Panc1 (cell line): ENCODE data around the gene IGF2BP1. TPM values are rescaled to one million over a fixed set of nuclear protein-coding genes. Genes with fewer than 3 reads are reported as not detected.
"Not testable (repeated sequence)": the region's sequence is repeated elsewhere in the genome, so short reads cannot be mapped to it uniquely, and the experiment has no call there.

Experiments
- ATAC-seq: fragments of 200-7000 bp; cut with Tn5 transposase; 2 replicates; pipeline ENCODE4 v1.9.1; 2020; ENCODE audit warnings: mild to moderate bottlenecking, moderate library complexity
- BruUV-seq: library from RNA; stranded (reverse); fragments of 400-500 nt; replicated peaks from 2 replicates; lab custom pipeline; 2021; lab: Mats Ljungman, UMichigan
- CTCF ChIA-PET: fragments of 300-600 bp; sonication (Branson Sonifier 250); formaldehyde crosslinking; loops from one replicate; lab custom pipeline; 2022; ENCODE audit warnings: antibody characterized with exemption; lab: Charles Lee
- POLR2A ChIA-PET: fragments of 300-600 bp; sonication (Branson Sonifier 250); formaldehyde crosslinking; loops from one replicate; lab custom pipeline; 2022; ENCODE audit warnings: antibody characterized with exemption; lab: Charles Lee
- DNase-seq: peaks from one replicate; pipeline ENCODE4 v3.0.0-alpha.2; 2010; ENCODE audit warnings: low read depth, low spot score
- H3K27ac ChIP-seq: 2 replicates; pipeline ENCODE4 v1.5.1; 2011; ENCODE audit warnings: mild to moderate bottlenecking, low read length, inconsistent platforms
- H3K27me3 ChIP-seq: fragments of 200-500 bp; sonication (Bioruptor generic); 2 replicates; pipeline ENCODE4 v1.6.0; 2014; ENCODE audit warnings: low read length, inconsistent platforms; ENCODE audit not compliant: control insufficient read depth, insufficient read depth
- H3K36me3 ChIP-seq: fragments of 200-500 bp; sonication (Bioruptor generic); 2 replicates; pipeline ENCODE4 v1.5.1; 2014; ENCODE audit warnings: inconsistent platforms, mild to moderate bottlenecking, low read length, moderate library complexity; ENCODE audit not compliant: control insufficient read depth, insufficient read depth
- H3K4me1 ChIP-seq: 2 replicates; pipeline ENCODE4 v1.5.1; 2011; ENCODE audit warnings: inconsistent platforms, mild to moderate bottlenecking, low read length, moderate library complexity; ENCODE audit not compliant: control insufficient read depth, insufficient read depth
- H3K4me3 ChIP-seq, 2 experiments: 2 replicates each; pipeline ENCODE4 v1.5.1; 2011 to 2012; ENCODE audit warnings: low read depth in 2 of 2, low read length in 2 of 2, mild to moderate bottlenecking in 2 of 2, inconsistent platforms in 1 of 2, moderate library complexity in 1 of 2
- H3K9me3 ChIP-seq: fragments of 200-500 bp; sonication (Bioruptor generic); 2 replicates; pipeline ENCODE4 v1.5.1; 2014; ENCODE audit warnings: low read depth, mild to moderate bottlenecking, inconsistent platforms, low read length, moderate library complexity; ENCODE audit not compliant: control insufficient read depth, insufficient read depth
- POLR2AphosphoS5 ChIP-seq: IDR thresholded peaks from 2 replicates; pipeline ENCODE4 v1.6.1; 2012; ENCODE audit warnings: mild to moderate bottlenecking, low read depth, low read length, moderate library complexity
- SIN3A ChIP-seq: IDR thresholded peaks from 2 replicates; pipeline ENCODE4 v1.6.1; 2012; ENCODE audit warnings: low read depth, mild to moderate bottlenecking, low read length, moderate library complexity, borderline replicate concordance; ENCODE audit not compliant: insufficient read depth
- TCF7L2 ChIP-seq: IDR thresholded peaks from 2 replicates; pipeline ENCODE4 v1.6.1; 2011; ENCODE audit warnings: mild to moderate bottlenecking, low read depth, low read length, inconsistent platforms
- in situ Hi-C: cut with HindIII; loops from 2 replicates; pipeline ENCODE4 v1.10.0; 2016; ENCODE audit warnings: low sequenced_read_pairs, low pct_unique_long_range_greater_than_20kb
- intact Hi-C: fragments of 100-400 bp; cut with micrococcal nuclease; formaldehyde crosslinking; loops from one replicate; pipeline ENCODE4 v1.10.0; 2022; ENCODE audit not compliant: unreplicated experiment
- total RNA-seq: library from RNA; stranded (reverse); gene quantifications from one replicate; pipeline ENCODE4 v1.2.1, GENCODE V29; 2021; ENCODE audit not compliant: unreplicated experiment
- TF ChIP-seq, protein P1 (sequence below), 2 experiments: IDR thresholded peaks; 2 replicates each; pipeline ENCODE4 v1.6.1; 2011 to 2012; ENCODE audit warnings: low read depth in 2 of 2, control low read depth in 1 of 2, low read length in 1 of 2, mild to moderate bottlenecking in 1 of 2, moderate library complexity in 1 of 2; ENCODE audit not compliant: insufficient read depth in 1 of 2
- TF ChIP-seq, protein P2 (sequence below): fragments of 450-650 bp; IDR thresholded peaks from 2 replicates; pipeline ENCODE4 v1.5.1; 2017; ENCODE audit warnings: mild to moderate bottlenecking

The IGF2BP1 gene
- total RNA-seq, 1 experiment from 2014 or later = 109 TPM

DNA sequence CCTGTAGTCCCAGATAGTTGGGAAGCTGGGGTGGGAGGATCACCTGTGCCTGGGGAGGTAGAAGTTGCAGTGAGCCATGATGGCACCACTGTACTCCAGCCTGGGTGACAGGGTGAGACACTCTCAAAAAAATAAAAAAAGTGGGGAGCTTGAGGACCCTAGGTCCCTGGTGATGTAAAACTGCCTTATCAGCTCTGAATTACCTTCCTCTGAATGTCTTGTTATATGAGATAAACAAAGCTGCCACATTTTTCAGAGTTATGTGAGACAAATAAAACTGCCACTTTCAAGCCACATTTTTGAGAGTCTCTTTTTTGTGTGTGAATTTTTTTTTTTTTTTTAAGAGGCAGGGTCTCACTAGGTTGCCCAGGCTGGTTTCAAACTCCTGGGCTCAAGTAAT, 103.4 kb downstream of the IGF2BP1 start:
- H3K36me3 ChIP-seq = no peaks in the 10 kb centered on the region
- peaks cover 9% of the 10 kb centered on the region for H3K4me1 ChIP-seq
- no peak overlapping the region for H3K27ac ChIP-seq
- in situ Hi-C loops = no loop called here
- ATAC-seq = no peak
- intact Hi-C loops = no loop called here
- TF ChIP-seq SIN3A (no peak), POLR2AphosphoS5 (no peak), TCF7L2 (no peak)
- TF ChIP-seq, protein P1, sequence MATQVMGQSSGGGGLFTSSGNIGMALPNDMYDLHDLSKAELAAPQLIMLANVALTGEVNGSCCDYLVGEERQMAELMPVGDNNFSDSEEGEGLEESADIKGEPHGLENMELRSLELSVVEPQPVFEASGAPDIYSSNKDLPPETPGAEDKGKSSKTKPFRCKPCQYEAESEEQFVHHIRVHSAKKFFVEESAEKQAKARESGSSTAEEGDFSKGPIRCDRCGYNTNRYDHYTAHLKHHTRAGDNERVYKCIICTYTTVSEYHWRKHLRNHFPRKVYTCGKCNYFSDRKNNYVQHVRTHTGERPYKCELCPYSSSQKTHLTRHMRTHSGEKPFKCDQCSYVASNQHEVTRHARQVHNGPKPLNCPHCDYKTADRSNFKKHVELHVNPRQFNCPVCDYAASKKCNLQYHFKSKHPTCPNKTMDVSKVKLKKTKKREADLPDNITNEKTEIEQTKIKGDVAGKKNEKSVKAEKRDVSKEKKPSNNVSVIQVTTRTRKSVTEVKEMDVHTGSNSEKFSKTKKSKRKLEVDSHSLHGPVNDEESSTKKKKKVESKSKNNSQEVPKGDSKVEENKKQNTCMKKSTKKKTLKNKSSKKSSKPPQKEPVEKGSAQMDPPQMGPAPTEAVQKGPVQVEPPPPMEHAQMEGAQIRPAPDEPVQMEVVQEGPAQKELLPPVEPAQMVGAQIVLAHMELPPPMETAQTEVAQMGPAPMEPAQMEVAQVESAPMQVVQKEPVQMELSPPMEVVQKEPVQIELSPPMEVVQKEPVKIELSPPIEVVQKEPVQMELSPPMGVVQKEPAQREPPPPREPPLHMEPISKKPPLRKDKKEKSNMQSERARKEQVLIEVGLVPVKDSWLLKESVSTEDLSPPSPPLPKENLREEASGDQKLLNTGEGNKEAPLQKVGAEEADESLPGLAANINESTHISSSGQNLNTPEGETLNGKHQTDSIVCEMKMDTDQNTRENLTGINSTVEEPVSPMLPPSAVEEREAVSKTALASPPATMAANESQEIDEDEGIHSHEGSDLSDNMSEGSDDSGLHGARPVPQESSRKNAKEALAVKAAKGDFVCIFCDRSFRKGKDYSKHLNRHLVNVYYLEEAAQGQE (IDR thresholded peaks at IDR 0.05; ENCODE audit: insufficient read depth in 1 of 2, low read depth in 2 of 2, low read length in 1 of 2) = no peak
- TF ChIP-seq, protein P2, sequence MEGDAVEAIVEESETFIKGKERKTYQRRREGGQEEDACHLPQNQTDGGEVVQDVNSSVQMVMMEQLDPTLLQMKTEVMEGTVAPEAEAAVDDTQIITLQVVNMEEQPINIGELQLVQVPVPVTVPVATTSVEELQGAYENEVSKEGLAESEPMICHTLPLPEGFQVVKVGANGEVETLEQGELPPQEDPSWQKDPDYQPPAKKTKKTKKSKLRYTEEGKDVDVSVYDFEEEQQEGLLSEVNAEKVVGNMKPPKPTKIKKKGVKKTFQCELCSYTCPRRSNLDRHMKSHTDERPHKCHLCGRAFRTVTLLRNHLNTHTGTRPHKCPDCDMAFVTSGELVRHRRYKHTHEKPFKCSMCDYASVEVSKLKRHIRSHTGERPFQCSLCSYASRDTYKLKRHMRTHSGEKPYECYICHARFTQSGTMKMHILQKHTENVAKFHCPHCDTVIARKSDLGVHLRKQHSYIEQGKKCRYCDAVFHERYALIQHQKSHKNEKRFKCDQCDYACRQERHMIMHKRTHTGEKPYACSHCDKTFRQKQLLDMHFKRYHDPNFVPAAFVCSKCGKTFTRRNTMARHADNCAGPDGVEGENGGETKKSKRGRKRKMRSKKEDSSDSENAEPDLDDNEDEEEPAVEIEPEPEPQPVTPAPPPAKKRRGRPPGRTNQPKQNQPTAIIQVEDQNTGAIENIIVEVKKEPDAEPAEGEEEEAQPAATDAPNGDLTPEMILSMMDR = no peak
- BruUV-seq = no TSS peak
- no peak overlapping the region for H3K4me3 ChIP-seq
- ChIA-PET POLR2A (interaction anchor here (0.6 kb wide), 1 partner anchor 275 kb away, joined by 9 read pairs; no protein-coding TSS in a partner anchor), CTCF (no interaction called here)
- DNase-seq = no peak
- H3K27me3 ChIP-seq = no peaks in the 10 kb centered on the region
- no peaks in the 10 kb centered on the region for H3K9me3 ChIP-seq

DNA sequence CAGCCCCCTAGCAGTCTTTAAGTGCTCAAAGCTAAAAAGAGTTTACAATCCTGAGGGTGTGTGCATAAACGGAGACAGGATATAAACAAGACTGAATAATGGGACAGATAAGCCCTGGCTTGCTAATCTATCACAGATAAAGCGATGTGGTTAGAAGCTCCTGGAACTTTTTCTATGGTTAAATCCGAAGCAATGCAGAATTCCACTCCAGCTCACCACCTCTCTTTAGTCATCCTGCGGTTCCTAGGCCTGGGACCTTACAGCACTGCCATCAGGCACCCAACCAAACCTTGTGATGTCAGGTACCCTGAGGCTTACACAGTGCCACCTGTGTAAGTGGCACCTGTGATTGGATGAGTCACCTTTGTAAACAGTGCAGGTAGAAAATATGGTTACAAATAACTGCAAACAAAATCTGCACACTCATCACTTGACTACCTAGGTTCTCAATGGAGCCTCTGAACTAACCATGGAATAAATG, 103.9 kb downstream of the IGF2BP1 start:
- no peak for DNase-seq
- peak; percentile 56 for ATAC-seq
- POLR2A ChIA-PET = interaction anchor here (0.6 kb wide), 1 partner anchor 275 kb away, joined by 9 read pairs; no protein-coding TSS in a partner anchor
- H3K4me1 ChIP-seq = peaks cover 9% of the 10 kb centered on the region
- no peak for TF ChIP-seq POLR2AphosphoS5
- no peak for TF ChIP-seq TCF7L2
- no peak for TF ChIP-seq SIN3A
- H3K27me3 ChIP-seq = no peaks in the 10 kb centered on the region
- H3K27ac ChIP-seq = no peak overlapping the region
- H3K36me3 ChIP-seq = no peaks in the 10 kb centered on the region
- intact Hi-C loops = no loop called here
- BruUV-seq = no TSS peak
- H3K9me3 ChIP-seq = no peaks in the 10 kb centered on the region
- CTCF ChIA-PET = no interaction called here
- H3K4me3 ChIP-seq = no peak overlapping the region
- in situ Hi-C loops = no loop called here

DNA sequence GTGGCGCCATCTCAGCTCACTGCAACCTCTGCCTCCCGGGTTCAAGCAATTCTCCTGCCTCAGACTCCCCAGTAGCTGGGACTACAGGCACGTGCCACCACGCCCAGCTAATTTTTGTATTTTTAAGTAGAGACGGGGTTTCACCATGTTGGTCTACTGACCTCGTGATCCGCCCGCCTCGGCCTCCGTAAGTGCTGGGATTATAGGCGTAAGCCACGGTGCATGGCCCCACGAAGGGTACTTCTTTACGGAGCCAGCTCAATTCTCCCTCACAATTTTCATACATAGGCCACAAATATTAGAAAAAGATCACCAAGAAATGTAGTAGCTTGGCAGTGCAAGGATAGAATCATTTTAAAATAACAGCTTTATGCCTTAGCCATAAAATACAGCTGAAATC, 106.2 kb downstream of the IGF2BP1 start:
- ChIA-PET POLR2A (interaction anchor here (0.6 kb wide), 1 partner anchor 41 kb away, joined by 3 read pairs; no protein-coding TSS in a partner anchor), CTCF (interaction anchor here (0.5 kb wide), 1 partner anchor 33 kb away, joined by 7 read pairs; no protein-coding TSS in a partner anchor)
- DNase-seq, H3K36me3 ChIP-seq, H3K27ac ChIP-seq, H3K27me3 ChIP-seq, H3K4me3 ChIP-seq, ATAC-seq, in situ Hi-C loops, intact Hi-C loops, BruUV-seq, H3K9me3 ChIP-seq: not testable (repeated sequence)
- peaks cover 13% of the 10 kb centered on the region for H3K4me1 ChIP-seq
